GM12873 (cell line): Measurements from ENCODE around the gene AMFR.

Experiments
- TF ChIP-seq, protein P1 (sequence below): IDR thresholded peaks from 2 replicates; pipeline ENCODE4 v1.5.1; 2012; ENCODE audit warnings: low read depth, mild to moderate bottlenecking, moderate library complexity, low read length, control low read depth; ENCODE audit not compliant: insufficient read depth; ENCODE audit errors: missing control alignments

The AMFR gene

DNA sequence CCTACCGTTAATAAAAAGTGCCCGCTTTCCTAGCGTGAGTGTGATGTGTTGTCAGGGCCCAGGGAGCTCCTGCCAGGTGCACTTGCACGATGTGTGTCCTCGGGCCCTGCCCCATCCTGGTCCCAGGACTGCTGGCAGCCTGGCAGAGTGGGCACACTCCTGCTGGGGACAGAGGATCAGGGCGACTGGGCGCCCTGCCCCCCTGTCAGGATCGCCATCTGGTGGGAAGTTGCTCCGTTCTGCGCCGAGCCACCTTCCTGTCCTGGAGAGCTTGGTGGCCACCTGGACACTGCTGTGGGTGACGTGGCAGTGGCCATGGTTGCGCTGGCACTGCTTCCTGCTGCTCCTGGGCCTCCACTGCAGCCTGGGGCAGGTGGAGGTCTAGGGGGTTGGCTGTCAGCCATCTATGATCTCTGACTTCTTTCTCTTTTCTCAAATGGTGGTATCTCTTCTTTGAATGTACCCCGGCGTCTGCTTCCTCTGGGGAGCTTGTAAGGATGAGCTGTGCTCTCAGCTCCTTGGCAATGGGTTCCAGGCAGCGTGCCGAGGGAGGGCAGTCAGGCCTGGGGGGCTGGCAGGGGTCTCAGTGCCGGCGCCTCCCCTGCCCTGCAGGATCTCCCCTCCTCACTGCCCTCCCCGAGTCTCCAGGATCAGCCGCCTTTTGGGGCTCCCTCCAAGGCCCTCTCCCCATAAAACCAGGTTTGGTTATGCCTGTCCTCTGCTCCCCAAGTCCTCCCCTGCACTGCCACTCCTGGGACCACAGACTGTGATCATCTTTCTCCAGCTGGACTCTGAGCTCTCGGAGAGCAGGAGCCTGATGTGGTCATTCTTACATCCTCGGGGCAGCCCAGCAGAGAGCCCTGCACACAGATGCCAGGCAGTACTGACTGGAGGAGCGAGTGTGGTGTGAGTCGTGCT, 76.9 kb downstream of the AMFR start:
- TF ChIP-seq, protein P1, sequence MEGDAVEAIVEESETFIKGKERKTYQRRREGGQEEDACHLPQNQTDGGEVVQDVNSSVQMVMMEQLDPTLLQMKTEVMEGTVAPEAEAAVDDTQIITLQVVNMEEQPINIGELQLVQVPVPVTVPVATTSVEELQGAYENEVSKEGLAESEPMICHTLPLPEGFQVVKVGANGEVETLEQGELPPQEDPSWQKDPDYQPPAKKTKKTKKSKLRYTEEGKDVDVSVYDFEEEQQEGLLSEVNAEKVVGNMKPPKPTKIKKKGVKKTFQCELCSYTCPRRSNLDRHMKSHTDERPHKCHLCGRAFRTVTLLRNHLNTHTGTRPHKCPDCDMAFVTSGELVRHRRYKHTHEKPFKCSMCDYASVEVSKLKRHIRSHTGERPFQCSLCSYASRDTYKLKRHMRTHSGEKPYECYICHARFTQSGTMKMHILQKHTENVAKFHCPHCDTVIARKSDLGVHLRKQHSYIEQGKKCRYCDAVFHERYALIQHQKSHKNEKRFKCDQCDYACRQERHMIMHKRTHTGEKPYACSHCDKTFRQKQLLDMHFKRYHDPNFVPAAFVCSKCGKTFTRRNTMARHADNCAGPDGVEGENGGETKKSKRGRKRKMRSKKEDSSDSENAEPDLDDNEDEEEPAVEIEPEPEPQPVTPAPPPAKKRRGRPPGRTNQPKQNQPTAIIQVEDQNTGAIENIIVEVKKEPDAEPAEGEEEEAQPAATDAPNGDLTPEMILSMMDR, result no peak

DNA sequence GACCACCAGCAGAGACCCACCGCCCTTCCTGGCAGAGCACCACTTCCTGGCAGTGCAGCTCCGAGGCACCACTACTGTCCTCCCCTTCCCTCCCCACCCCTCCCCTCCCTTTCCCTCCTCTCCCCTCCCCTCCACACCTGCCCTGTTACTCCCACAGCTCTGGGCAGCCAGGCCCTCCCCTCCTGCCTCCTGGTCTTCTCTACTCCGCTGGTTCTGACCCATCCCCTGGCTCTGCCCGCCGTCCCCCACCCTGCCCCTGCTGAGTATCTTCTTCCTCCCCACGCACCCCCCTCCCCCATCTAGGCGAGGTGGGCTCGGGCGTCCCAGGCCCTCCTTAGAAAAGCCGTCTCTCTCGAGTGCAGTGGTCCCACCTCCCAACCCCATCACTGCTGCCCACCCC, 77.7 kb downstream of the AMFR start:
- TF ChIP-seq, protein P1, result no peak

DNA sequence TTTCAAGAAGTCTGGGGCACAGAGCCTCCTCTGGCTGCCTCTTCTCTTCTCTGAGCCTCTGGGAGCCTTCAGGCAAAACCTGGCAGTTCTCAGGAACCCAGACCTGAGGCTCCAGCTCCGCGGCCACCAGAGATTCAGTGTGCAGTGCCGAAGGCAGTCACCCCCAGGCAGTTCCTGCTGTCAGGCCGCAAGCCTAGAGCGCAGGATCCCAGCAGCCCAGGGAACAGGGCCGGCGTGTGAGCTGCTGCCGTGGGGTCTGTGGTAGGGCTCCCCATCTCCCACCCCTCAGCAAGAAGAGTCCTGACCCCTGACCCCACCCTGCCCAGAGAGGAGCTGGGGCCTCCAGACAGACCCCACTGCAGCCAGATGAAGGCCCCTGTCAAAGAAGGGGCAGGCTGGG, 78.2 kb downstream of the AMFR start:
- TF ChIP-seq, protein P1, result no peak

DNA sequence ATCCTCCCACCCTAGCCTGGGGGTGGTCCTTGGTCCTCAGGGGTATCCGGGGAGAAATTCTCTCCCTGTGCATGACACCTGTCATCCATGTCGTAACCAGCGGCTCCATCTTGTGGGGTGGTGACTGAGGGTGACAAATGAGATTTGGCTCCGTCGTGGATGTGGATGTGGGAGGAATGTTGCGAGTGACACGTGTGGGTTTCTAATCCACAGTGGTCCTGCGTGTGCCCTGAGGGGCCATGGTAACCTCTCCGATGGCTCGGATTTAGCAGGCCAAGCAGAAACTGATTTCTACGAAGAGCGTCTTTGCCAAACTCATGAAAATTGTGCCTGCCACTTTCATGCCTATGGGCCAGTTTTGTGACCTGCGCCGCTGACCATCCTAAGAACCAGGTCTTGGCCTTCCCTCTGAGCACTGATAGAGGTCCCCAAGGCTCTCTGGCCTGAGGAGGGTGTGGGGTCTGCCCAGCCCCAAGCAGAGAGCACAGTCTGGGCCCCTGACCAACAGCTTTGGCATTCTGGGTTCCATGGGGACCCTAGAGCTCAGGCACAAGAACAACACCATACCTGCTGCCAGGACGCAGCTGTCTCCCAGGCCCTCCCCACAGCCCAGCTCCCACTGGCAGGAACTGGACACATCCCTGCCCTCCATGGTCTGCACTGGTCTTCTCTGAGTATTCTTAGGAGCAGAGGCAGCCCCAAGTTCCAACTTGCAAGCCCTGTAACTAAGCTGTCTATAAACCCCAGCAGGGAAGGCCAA, 79.0 kb downstream of the AMFR start:
- TF ChIP-seq, protein P1, result no peak

DNA sequence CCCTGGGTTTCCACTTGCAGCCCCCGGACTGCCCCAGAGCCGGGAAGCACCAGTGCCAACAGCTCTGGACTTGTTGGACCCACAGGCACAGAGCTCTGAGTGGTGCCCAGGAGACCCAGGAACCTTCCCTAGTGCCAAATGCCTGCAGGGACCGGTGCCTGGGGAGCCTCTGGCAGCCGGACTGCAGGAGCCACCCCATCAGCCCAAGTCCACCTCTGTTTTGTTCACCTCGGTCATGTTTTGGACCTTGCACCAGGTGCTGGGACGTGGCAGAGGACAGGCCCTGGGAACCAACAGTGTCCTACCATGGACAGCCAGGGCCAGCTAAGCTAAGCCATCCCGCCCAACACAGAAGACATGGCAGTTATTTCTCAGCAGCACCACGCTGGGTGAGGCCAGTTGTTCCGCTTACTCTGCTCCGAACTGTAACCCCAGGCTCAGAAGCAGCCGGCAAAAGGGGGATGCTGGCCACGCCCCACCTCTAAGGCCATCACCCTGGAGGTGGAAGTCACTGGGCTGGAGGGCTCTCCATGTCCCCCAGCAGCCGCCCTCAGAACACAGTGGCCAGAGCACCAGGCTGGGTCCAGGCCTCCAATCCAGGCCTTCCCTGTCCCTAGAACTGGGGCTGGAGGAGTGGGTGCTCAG, 79.8 kb downstream of the AMFR start:
- TF ChIP-seq, protein P1, result no peak

DNA sequence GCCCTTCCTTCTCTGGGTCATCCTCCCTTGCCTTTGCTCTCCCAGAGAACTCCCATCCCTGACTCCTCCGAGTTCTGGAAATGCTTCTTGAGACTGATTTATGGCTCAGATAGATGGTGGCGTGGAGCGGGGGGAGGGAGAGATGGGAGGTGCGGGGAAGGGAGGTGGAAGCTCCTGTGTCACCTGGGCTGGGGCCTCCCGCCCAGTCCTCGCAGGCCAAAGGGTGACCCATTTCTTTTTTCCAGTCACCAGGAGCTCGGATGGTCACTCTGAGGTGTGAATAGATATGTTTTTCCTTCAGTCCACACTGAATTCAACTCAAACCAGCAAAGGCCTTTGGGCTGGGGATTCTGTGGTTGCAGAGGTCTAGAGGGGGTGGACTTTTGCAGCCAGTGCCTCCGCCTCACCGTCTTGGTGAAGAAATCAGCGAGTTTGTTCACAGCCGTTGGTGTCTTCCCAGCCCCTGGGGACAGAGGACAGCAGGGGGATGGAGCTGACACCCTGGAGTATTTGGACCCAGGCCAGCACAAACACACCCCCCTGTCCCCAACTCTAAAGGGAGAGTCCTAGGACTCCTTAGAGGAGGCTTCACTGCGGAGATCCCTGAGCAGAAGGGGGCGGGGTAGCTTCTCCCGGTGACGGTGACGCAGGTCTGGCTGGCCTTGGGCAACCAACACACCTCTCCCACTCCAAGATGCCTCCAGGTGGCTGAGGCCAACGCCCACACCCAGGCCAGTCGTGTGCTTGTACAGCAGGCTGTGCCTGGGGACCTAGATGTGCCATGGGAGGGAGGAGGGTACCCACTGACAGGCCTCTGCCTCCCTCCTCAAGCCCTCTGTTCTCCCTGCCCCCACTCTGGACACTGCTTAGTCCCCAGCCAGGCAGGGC, 80.6 kb downstream of the AMFR start:
- TF ChIP-seq, protein P1, result no peak
